Measurements from ENCODE around the gene CACNA2D1. TPM values are rescaled to one million over a fixed set of nuclear protein-coding genes. Genes with fewer than 3 reads are reported as not detected.

CACNA2D1 gene
- total and polyA plus RNA-seq, 9 of the 15 experiments (the other 6 are each of a cell fraction or from before 2014, with no cell fraction given): 0.49 TPM; not detected in 8

GRCh38 chr7:81919494-81919893 is 524.1 kb downstream of the CACNA2D1 start:
- no peaks in the 10 kb centered on the region for H3K9me1 ChIP-seq (ENCODE audit: control insufficient read depth, insufficient read depth, low read length)
- no peak overlapping the region for H3K27ac ChIP-seq (ENCODE audit: extremely low read depth, low read depth, low read length)
- no peak overlapping the region for H2AFZ ChIP-seq (ENCODE audit: low read depth, low read length)
- intact Hi-C loops (cut with micrococcal nuclease) (no loop called here), in situ Hi-C loops (cut with MboI) (no loop called here)
- H3K79me2 ChIP-seq (ENCODE audit: control insufficient read depth, insufficient read depth, low read length): no peaks in the 10 kb centered on the region
- H3K4me2 ChIP-seq (ENCODE audit: insufficient read depth, low read length): no peak overlapping the region
- CTCF ChIA-PET (ENCODE audit: low intra/inter-chr PET ratio): no interaction called here
- peaks cover 2% of the 10 kb centered on the region; the same call in 1 of the 2 replicates for H3K9me3 ChIP-seq (replicated peaks; ENCODE audit: control insufficient read depth, insufficient read depth, low read depth, low read length)
- no peaks in the 10 kb centered on the region for H3K27me3 ChIP-seq (ENCODE audit: control insufficient read depth in 2 of 2, insufficient read depth in 2 of 2, low read length in 2 of 2)
- no peaks in the 10 kb centered on the region for H3K36me3 ChIP-seq (ENCODE audit: control insufficient read depth, insufficient read depth, low read length)
- 0% methylated on average over 3 of the region's 3 CpGs for WGBS (ENCODE audit: insufficient coverage, low coverage, missing lambda C conversion rate)
- POLR2A ChIA-PET: no interaction called here
- no peaks in the 10 kb centered on the region for H4K20me1 ChIP-seq (replicated peaks; ENCODE audit: control insufficient read depth, insufficient read depth, low read length)
- no peaks in the 10 kb centered on the region for H3K4me1 ChIP-seq (replicated peaks in 1 of 2; ENCODE audit: control insufficient read depth in 2 of 2, insufficient read depth in 2 of 2, low read length in 2 of 2)
- DNase-seq (ENCODE audit: extremely low read depth in 1 of 4, low spot score in 3 of 4): no peak
- BruUV-seq (replicated peaks): no TSS peak
- no peak overlapping the region for H3K9ac ChIP-seq (ENCODE audit: insufficient read depth in 1 of 2, low read depth in 2 of 2, low read length in 2 of 2)
- FAIRE-seq: no peak
- no peak overlapping the region for H3K4me3 ChIP-seq
- no peak for ATAC-seq
- TF ChIP-seq FOXM1 (IDR thresholded peaks at IDR 0.05; ENCODE audit: low read depth) (no peak), FOXM1 (CRISPR knock-in tag; IDR thresholded peaks at IDR 0.05; ENCODE audit: low read depth) (no peak), MGA (IDR thresholded peaks at IDR 0.05) (no peak), GABPB1 (CRISPR knock-in tag; IDR thresholded peaks at IDR 0.05) (no peak), RBM15 (IDR thresholded peaks at IDR 0.05; ENCODE audit: insufficient read depth, low read length) (no peak), ZNF695 (CRISPR knock-in tag; IDR thresholded peaks at IDR 0.05) (no peak), SMAD1 (IDR thresholded peaks at IDR 0.05; ENCODE audit: low read depth, low read length, partially characterized antibody) (no peak), ZNF133 (CRISPR knock-in tag; IDR thresholded peaks at IDR 0.05) (no peak), POLR2AphosphoS2 (IDR thresholded peaks at IDR 0.05; ENCODE audit: low read length) (no peak), TAF7 (tag; IDR thresholded peaks at IDR 0.05) (no peak), MCM5 (IDR thresholded peaks at IDR 0.05; ENCODE audit: low read depth) (no peak), SAFB2 (IDR thresholded peaks at IDR 0.05; ENCODE audit: borderline replicate concordance, low read depth, low read length, severe bottlenecking) (no peak), U2AF1 (optimal IDR thresholded peaks at IDR 0.05; ENCODE audit: low read depth, low read length) (no peak), RUNX1 (IDR thresholded peaks at IDR 0.05; ENCODE audit: low read depth) (no peak), NBN (IDR thresholded peaks at IDR 0.05; ENCODE audit: low read depth) (no peak)

Data from K562 (cell line).